ENCODE data around the gene PRSS56. TPM values are rescaled to one million over a fixed set of nuclear protein-coding genes. Genes with fewer than 3 reads are reported as not detected.
"Not testable (repeated sequence)": the region's sequence is repeated elsewhere in the genome, so short reads cannot be mapped to it uniquely, and the experiment has no call there.

PRSS56 gene
- total RNA-seq, 1 donor from 2014 or later = not detected

DNA sequence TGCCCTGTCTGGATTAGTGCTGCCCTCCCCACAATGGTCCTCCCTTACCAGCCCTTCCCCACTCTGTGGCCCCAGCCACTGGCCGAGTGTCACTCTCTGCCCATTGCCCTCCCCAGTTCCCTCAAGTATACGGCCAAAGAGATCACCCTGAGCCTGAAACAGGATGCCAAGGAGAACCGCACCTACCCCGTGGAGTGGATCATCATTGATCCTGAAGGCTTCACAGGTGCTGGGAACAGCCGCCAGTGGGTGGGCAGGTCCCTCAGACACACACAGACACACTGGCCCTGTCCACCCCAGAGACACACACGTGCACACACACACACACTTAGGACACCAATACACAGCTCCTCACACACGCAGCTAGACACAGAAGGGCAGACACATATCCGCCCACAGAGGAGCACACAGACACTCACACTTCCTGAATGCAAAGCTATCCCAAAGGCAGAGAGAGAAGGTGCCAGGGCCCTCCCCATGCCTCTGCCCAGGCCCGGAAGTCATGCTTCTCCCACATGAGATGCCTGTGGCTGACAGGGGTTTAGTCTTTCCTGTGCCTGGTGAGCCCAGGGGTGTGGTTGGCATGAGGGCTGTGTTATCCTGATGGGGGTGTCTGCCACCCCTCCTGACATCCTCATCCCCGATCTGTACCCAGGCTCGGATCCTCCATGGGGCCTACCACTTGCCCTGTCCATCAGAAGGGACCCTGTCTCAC lies 8.7 kb downstream of the PRSS56 start:
- H3K9me3 ChIP-seq = no peaks in the 10 kb centered on the region
- TF ChIP-seq CTCF (IDR thresholded peaks at IDR 0.05) = no peak
- no peaks in the 10 kb centered on the region for H3K36me3 ChIP-seq
- no peak overlapping the region for H3K4me3 ChIP-seq
- DNase-seq (ENCODE audit: low spot score in 2 of 2) = no peak
- peaks cover 3% of the 10 kb centered on the region for H3K27me3 ChIP-seq
- H3K27ac ChIP-seq = no peak overlapping the region
- intact Hi-C loops (cut with DNase I) = loop anchor here (10.0 kb wide), 1 partner anchor 604 kb away; the partner anchor contains the start of gene NPPC
- peaks cover 3% of the 10 kb centered on the region in 2 donors for H3K4me1 ChIP-seq

GRCh38 chr2:232529806-232530547 lies 9.8 kb downstream of the PRSS56 start:
- H3K27ac ChIP-seq = no peak overlapping the region
- H3K9me3 ChIP-seq = no peaks in the 10 kb centered on the region
- no peaks in the 10 kb centered on the region for H3K4me1 ChIP-seq
- H3K36me3 ChIP-seq = no peaks in the 10 kb centered on the region
- H3K27me3 ChIP-seq = no peaks in the 10 kb centered on the region
- intact Hi-C loops (cut with DNase I) = loop anchor here (10.0 kb wide), 1 partner anchor 605 kb away; the partner anchor contains the start of gene NPPC
- H3K4me3 ChIP-seq = no peak overlapping the region
- no peak for DNase-seq (ENCODE audit: low spot score in 2 of 2)
- TF ChIP-seq CTCF (IDR thresholded peaks at IDR 0.05) = no peak

GRCh38 chr2:232530626-232531260 lies 10.6 kb downstream of the PRSS56 start:
- intact Hi-C loops (cut with DNase I) = no loop called here
- Histone ChIP-seq H3K36me3 (no peaks in the 10 kb centered on the region), H3K27me3 (no peaks in the 10 kb centered on the region), H3K27ac (no peak overlapping the region), H3K4me3 (no peak overlapping the region), H3K9me3 (no peaks in the 10 kb centered on the region), H3K4me1 (no peaks in the 10 kb centered on the region)
- TF ChIP-seq CTCF (IDR thresholded peaks at IDR 0.05) = no peak
- no peak for DNase-seq (ENCODE audit: low spot score in 2 of 2)

DNA sequence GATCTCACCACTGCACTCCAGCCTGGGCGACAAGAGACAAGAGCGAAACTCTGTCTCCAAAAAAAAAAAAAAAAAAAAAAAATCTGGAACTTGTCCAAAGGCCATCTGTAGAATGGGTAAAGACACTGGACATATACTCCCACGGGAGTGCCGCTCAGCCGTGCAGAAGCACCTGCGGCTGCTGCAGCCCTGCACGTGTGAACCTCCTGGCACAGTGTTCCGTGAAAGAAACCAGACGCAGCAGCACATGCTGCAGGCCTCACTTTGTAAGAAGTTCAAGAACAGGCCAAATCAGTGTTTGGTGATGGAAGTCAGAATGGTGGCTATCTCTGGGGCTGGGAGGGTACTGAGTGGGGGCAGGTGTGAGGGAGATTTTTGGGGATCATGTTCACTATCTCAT lies 12.2 kb downstream of the PRSS56 start:
- no peak for TF ChIP-seq CTCF (IDR thresholded peaks at IDR 0.05)
- Histone ChIP-seq H3K27me3 (no peaks in the 10 kb centered on the region), H3K4me1 (no peaks in the 10 kb centered on the region), H3K27ac (no peak overlapping the region), H3K9me3 (no peaks in the 10 kb centered on the region), H3K36me3 (no peaks in the 10 kb centered on the region), H3K4me3 (no peak overlapping the region)
- intact Hi-C loops (cut with DNase I) = no loop called here
- DNase-seq (ENCODE audit: low spot score in 2 of 2) = no peak

- H3K9me3 ChIP-seq; H3K4me1 ChIP-seq; DNase-seq (ENCODE audit: low spot score in 2 of 2); H3K27me3 ChIP-seq; H3K4me3 ChIP-seq; H3K27ac ChIP-seq; intact Hi-C loops (cut with DNase I); H3K36me3 ChIP-seq: not testable (repeated sequence)
These were observed 12.6 kb downstream of the PRSS56 start for GRCh38 chr2:232532821-232533220.

Measured in ascending aorta (tissue), 2 donors.